Measurements from ENCODE around the gene GPR148.

The GPR148 gene

GRCh38 chr2:130754811-130755210 is 25.9 kb downstream of the GPR148 start:
- no peak for DNase-seq

- no peak for DNase-seq
Observed at GRCh38 chr2:130755256-130756052, 26.6 kb downstream of the GPR148 start, which contains the start of gene AMER3. Gene AMER3, plus strand, starts transcription at chr2:130755540. Its CDS starts 6,533 bp downstream, at chr2:130762073.

GRCh38 chr2:130756053-130756873 is 27.4 kb downstream of the GPR148 start:
- DNase-seq = peak; percentile 12

- no peak for DNase-seq
Observed at GRCh38 chr2:130756874-130757668, 28.2 kb downstream of the GPR148 start.

GRCh38 chr2:130759906-130760753 is 31.3 kb downstream of the GPR148 start:
- no peak for DNase-seq

- DNase-seq = no peak
Observed at GRCh38 chr2:130760754-130761751, 32.2 kb downstream of the GPR148 start.

GRCh38 chr2:130762031-130762909 is 33.4 kb downstream of the GPR148 start:
- DNase-seq = no peak

GRCh38 chr2:130762910-130763385 is 34.1 kb downstream of the GPR148 start:
- DNase-seq = no peak

GRCh38 chr2:130763405-130763804 is 34.5 kb downstream of the GPR148 start:
- DNase-seq = no peak

GRCh38 chr2:130764035-130764820 is 35.4 kb downstream of the GPR148 start:
- no peak for DNase-seq

GRCh38 chr2:130764821-130765115 is 35.9 kb downstream of the GPR148 start:
- DNase-seq = no peak

GRCh38 chr2:130765464-130765863 is 36.6 kb downstream of the GPR148 start:
- no peak for DNase-seq

GRCh38 chr2:130766037-130766436 is 37.2 kb downstream of the GPR148 start:
- no peak for DNase-seq

GRCh38 chr2:130766711-130767407 is 38.0 kb downstream of the GPR148 start:
- no peak for DNase-seq

- no peak for DNase-seq
Observed at GRCh38 chr2:130767408-130767775, 38.5 kb downstream of the GPR148 start.

GRCh38 chr2:130768191-130768855 is 39.5 kb downstream of the GPR148 start:
- DNase-seq = no peak

- no peak for DNase-seq
Observed at GRCh38 chr2:130769343-130769907, 40.6 kb downstream of the GPR148 start.

All from fibroblast of upper back skin (primary cell).